OCI-LY3 (cell line): Measurements from ENCODE around the gene ARHGAP24.

ENCODE experiments used
- EZH2phosphoT487 ChIP-seq: fragments of 200-600 bp; shearing (Covaris generic); IDR thresholded peaks from 2 replicates; pipeline ENCODE4 v1.6.1; 2018; ENCODE audit warnings: antibody characterized with exemption, mixed run types, low read depth
- TF ChIP-seq, protein P1 (sequence below): fragments of 200-600, 300-600 bp; sonication (generic); IDR thresholded peaks from 2 replicates; pipeline ENCODE4 v1.5.1; 2014; ENCODE audit warnings: antibody characterized with exemption, low read length, low read depth

DNA sequence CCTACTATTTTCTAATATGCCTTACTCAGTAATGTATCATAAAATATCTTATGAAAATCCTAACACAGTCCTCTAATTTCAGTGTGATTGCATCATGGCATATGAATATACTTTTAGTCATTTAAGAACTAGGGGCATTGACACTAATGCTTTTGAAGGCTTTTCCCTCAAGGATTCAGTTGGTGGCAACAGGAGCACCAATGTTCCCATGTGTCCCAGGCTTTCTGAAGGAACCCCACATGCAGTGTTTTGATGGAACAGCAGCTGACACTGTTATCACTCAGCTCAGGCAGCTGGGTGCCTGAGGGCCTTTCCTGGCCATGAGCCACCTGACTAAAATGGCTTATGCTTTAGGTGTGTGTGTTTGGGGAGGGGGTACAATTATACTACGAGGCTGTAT lies 348.3 kb downstream of the ARHGAP24 start:
- TF ChIP-seq, protein P1, sequence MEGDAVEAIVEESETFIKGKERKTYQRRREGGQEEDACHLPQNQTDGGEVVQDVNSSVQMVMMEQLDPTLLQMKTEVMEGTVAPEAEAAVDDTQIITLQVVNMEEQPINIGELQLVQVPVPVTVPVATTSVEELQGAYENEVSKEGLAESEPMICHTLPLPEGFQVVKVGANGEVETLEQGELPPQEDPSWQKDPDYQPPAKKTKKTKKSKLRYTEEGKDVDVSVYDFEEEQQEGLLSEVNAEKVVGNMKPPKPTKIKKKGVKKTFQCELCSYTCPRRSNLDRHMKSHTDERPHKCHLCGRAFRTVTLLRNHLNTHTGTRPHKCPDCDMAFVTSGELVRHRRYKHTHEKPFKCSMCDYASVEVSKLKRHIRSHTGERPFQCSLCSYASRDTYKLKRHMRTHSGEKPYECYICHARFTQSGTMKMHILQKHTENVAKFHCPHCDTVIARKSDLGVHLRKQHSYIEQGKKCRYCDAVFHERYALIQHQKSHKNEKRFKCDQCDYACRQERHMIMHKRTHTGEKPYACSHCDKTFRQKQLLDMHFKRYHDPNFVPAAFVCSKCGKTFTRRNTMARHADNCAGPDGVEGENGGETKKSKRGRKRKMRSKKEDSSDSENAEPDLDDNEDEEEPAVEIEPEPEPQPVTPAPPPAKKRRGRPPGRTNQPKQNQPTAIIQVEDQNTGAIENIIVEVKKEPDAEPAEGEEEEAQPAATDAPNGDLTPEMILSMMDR: no peak
- TF ChIP-seq EZH2phosphoT487: no peak
